Measurements from ENCODE around the gene VCX. TPM values are rescaled to one million over a fixed set of nuclear protein-coding genes. Genes with fewer than 3 reads are reported as not detected.
"Not testable (repeated sequence)": the region's sequence is repeated elsewhere in the genome, so short reads cannot be mapped to it uniquely, and the experiment has no call there.

Gene VCX
- polyA plus RNA-seq (2013, experiment 1 of 2): not detected
- polyA plus RNA-seq (2013, experiment 2 of 2): not detected

DNA sequence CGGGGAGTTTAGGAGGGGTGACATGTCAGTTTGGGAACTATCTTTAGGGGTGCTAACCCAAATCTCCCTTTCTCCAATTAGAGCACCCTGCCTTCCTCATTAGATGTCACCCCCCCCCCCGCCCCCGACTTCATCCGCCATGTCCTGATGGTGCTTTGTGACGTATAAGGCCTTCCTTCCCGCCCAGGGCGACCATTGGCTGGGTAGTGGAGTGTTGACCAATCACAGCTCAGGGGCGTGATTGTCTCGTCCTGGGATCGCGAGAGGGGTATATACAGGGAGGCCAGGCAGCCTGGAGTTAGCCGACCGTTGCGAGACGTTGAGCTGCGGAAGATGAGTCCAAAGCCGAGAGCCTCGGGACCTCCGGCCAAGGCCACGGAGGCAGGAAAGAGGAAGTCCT is at the start of gene VCX:
Gene VCX (plus strand): TSS at position 301 of the 400 bp plus-strand sequence. CDS start 33 bp downstream, at position 334.
- not testable (repeated sequence) for H3K9me3 ChIP-seq (ENCODE audit: control insufficient read depth, low read length); H3K36me3 ChIP-seq (ENCODE audit: control insufficient read depth, insufficient read depth, low read length); H3K4me1 ChIP-seq (ENCODE audit: control insufficient read depth, insufficient read depth, low read length, poor library complexity, severe bottlenecking); H3K27ac ChIP-seq (ENCODE audit: low read depth, low read length, severe bottlenecking); H3K4me3 ChIP-seq (ENCODE audit: extremely low read depth, insufficient read depth, low read length, poor library complexity, severe bottlenecking)
- WGBS, 2 experiments (ENCODE audit: insufficient coverage in 2 of 2): no CpG with 5 or more reads among the region's 20 CpGs

DNA sequence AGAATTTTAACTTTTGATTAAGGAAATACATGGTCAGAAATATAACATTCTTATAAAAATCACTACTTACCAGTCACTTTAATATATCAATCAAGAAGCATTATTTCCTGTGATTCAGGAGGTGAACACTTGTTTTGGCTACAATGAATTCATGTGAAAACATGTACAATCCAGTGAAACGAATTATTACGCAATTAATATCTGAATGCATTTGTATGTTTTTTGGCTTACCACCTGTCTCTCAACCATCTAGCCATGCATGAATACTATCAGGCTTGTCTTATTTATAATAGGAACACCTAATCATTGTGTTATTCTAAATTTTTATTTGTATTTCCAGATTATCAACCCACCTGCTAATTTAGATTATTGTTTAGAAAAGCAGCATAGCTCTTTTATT is 44.6 kb upstream of the VCX start:
- H3K4me1 ChIP-seq (ENCODE audit: control insufficient read depth, insufficient read depth, low read length, poor library complexity, severe bottlenecking): no peaks in the 10 kb centered on the region
- H3K9me3 ChIP-seq (ENCODE audit: control insufficient read depth, low read length): no peaks in the 10 kb centered on the region
- H3K27ac ChIP-seq (ENCODE audit: low read depth, low read length, severe bottlenecking): no peak overlapping the region
- WGBS, 2 experiments (ENCODE audit: insufficient coverage in 2 of 2): no CpG with 5 or more reads among the region's 2 CpGs
- no peaks in the 10 kb centered on the region for H3K36me3 ChIP-seq (ENCODE audit: control insufficient read depth, insufficient read depth, low read length)
- no peak overlapping the region for H3K4me3 ChIP-seq (ENCODE audit: extremely low read depth, insufficient read depth, low read length, poor library complexity, severe bottlenecking)

DNA sequence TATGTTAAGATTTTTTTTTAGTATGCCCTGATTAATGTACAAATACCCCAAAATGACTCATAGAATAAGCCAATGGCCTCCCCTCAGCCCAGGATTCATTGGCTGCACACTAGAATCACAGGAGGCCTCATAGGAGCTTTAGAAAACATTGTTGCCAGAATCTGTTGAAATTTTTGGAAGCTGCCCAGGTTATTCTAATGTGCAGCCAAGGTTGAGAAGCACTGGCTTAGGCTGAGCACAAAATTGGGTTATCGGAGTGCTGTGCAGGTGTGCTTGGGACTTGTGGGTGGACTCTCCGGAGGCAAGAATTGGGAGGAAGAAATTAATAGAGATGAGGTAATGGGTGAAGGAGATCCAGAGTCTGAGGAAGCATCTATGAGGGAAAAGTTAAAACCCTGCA is 41.3 kb upstream of the VCX start:
- no peak overlapping the region for H3K4me3 ChIP-seq (ENCODE audit: extremely low read depth, insufficient read depth, low read length, poor library complexity, severe bottlenecking)
- WGBS, 2 experiments (ENCODE audit: insufficient coverage in 2 of 2): 73 to 100% methylated on average over 1 to 2 of the region's 2 CpGs
- no peaks in the 10 kb centered on the region for H3K36me3 ChIP-seq (ENCODE audit: control insufficient read depth, insufficient read depth, low read length)
- H3K4me1 ChIP-seq (ENCODE audit: control insufficient read depth, insufficient read depth, low read length, poor library complexity, severe bottlenecking): no peaks in the 10 kb centered on the region
- no peaks in the 10 kb centered on the region for H3K9me3 ChIP-seq (ENCODE audit: control insufficient read depth, low read length)
- H3K27ac ChIP-seq (ENCODE audit: low read depth, low read length, severe bottlenecking): no peak overlapping the region

DNA sequence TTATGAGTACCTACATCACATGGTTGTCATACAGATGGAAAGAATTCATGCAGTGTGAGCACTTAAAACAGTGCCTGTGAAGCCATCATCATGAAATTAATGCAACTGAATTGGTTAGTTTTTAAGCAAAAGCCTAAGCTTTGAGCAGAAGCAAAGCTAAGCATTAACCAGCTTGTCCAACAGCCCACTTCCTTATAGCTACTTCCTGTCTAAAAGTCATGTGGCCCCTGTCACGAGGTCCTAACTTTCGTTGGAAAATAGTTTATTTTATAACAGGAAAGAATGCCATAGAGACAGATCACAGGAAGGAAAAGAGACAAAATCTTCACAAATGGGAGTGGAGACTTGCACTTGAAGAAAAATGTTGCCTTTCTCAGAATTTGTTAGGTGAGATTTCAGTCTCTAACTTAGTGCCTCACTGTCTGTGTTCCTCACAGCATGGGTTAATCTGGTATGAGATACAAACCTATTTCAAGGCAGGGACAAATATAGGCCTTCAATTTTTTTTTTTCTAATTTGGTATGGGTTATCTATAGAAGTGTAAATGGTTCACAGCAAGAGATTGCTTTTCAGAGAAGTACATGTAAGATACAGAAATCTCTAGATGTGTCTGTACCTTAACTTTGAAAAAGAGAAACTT is 27.7 kb upstream of the VCX start:
- H3K27ac ChIP-seq (ENCODE audit: low read depth, low read length, severe bottlenecking): no peak overlapping the region
- H3K9me3 ChIP-seq (ENCODE audit: control insufficient read depth, low read length): no peaks in the 10 kb centered on the region
- H3K4me3 ChIP-seq (ENCODE audit: extremely low read depth, insufficient read depth, low read length, poor library complexity, severe bottlenecking): no peak overlapping the region
- WGBS, 2 experiments (ENCODE audit: insufficient coverage in 2 of 2): no CpG with 5 or more reads among the region's 2 CpGs
- no peaks in the 10 kb centered on the region for H3K36me3 ChIP-seq (ENCODE audit: control insufficient read depth, insufficient read depth, low read length)
- H3K4me1 ChIP-seq (ENCODE audit: control insufficient read depth, insufficient read depth, low read length, poor library complexity, severe bottlenecking): no peaks in the 10 kb centered on the region

DNA sequence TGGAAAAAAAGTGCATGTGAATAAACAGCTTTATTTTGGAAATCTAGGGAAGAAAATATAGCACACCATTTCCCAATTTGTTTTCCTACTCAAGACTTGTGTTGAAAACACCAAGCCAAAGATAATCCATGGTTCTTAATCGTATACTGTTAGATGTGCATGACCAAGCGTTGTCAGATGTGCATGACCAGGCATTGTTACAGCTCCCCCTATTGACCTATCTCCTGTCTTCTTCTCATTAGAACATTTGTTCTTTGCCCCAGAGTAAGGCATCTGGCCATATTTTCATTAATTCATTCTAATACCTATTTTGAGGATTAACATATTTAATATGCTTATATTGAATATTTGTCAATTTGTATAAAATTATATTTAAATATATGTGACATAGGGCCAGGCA is 14.4 kb upstream of the VCX start:
- Histone ChIP-seq H3K27ac (ENCODE audit: low read depth, low read length, severe bottlenecking) (no peak overlapping the region), H3K9me3 (ENCODE audit: control insufficient read depth, low read length) (no peaks in the 10 kb centered on the region), H3K4me3 (ENCODE audit: extremely low read depth, insufficient read depth, low read length, poor library complexity, severe bottlenecking) (no peak overlapping the region), H3K36me3 (ENCODE audit: control insufficient read depth, insufficient read depth, low read length) (no peaks in the 10 kb centered on the region), H3K4me1 (ENCODE audit: control insufficient read depth, insufficient read depth, low read length, poor library complexity, severe bottlenecking) (no peaks in the 10 kb centered on the region)
- no CpG with 5 or more reads among the region's 2 CpGs for whole genome bisulfite sequencing, 2 experiments (ENCODE audit: insufficient coverage in 2 of 2)

DNA sequence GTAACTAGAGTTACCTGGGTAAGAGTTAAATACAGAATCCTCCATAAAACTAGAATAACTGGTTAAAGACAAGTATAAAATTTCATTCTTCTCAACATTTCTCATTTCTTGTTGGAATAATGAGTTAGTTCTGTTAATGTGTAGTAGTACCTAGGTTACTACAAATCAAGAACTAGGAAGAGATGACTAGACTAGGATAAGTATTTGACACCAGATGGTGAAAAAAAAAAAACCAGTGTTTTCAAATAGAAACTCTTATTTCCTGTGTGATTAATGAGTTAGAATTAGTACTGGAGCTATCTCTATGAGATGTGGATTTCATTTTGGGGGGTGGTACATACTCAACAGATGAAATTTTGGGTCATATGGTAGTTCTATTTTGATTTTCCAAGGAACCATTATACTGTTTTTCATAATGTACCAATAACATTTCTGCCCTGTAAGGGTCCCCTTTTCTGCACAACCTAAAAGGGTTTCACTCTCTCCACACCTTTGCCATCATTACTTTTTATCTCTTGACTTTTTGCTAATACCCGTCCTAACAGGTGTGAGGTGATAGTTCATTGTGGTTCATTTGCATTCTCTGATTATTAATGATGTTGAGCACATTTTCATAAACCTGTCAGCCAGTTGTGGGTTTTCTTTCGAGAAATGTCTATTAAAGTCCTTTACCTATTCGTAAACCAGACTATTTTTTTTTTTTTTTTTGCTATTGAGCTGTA is 1.7 kb upstream of the VCX start:
- WGBS, 2 experiments (ENCODE audit: insufficient coverage in 2 of 2): no CpG with 5 or more reads among the region's 3 CpGs
- H3K27ac ChIP-seq (ENCODE audit: low read depth, low read length, severe bottlenecking): no peak overlapping the region
- H3K4me1 ChIP-seq (ENCODE audit: control insufficient read depth, insufficient read depth, low read length, poor library complexity, severe bottlenecking): no peaks in the 10 kb centered on the region
- H3K36me3 ChIP-seq (ENCODE audit: control insufficient read depth, insufficient read depth, low read length): no peaks in the 10 kb centered on the region
- no peak overlapping the region for H3K4me3 ChIP-seq (ENCODE audit: extremely low read depth, insufficient read depth, low read length, poor library complexity, severe bottlenecking)
- no peaks in the 10 kb centered on the region for H3K9me3 ChIP-seq (ENCODE audit: control insufficient read depth, low read length)

DNA sequence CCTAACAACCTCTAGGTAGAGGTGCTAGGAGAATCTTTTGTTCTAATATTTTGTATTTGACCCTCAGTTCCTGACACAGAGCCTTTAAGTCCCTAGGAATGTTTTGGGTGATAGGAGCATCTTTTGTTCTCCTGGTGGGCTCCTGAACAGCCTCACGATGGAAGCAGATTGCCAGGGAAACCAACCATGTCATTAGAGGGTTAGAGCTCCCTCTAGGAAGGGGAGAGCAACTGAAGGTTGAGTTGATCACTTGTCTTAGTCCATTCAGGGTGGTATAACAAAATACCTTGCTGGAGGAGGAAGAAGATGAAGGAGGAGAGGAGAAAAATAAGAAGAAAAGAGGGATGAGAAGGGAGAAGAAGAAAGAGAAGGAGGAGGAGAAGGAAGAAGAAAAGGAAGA is 9.2 kb downstream of the VCX start:
- H3K4me1 ChIP-seq (ENCODE audit: control insufficient read depth, insufficient read depth, low read length, poor library complexity, severe bottlenecking): peaks cover 8% of the 10 kb centered on the region
- WGBS, 2 experiments (ENCODE audit: insufficient coverage in 2 of 2): 40% methylated on average over 1 of the region's 1 CpG; no CpG with 5 or more reads in 1 of the 2 experiments
- H3K36me3 ChIP-seq (ENCODE audit: control insufficient read depth, insufficient read depth, low read length): no peaks in the 10 kb centered on the region
- H3K27ac ChIP-seq (ENCODE audit: low read depth, low read length, severe bottlenecking): no peak overlapping the region
- H3K9me3 ChIP-seq (ENCODE audit: control insufficient read depth, low read length): no peaks in the 10 kb centered on the region
- H3K4me3 ChIP-seq (ENCODE audit: extremely low read depth, insufficient read depth, low read length, poor library complexity, severe bottlenecking): no peak overlapping the region

DNA sequence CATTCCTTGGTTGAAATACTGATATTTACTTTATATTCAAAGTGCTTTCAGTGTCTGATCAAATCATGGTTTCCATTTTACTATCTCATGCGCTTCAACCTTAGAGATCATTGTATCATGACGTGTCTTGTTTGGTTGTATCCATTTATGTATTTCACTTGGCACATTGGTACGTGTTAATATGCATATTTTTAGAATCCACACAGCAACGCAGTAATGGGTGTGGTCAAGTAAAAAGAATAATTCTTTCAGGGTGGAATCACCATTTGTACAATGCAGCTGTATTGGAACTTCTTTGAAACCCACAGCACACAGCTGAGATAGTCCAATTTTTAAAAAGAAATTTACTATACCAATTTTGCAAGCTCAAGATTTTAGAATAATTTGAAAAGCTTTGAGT is 29.1 kb downstream of the VCX start:
- H3K9me3 ChIP-seq (ENCODE audit: control insufficient read depth, low read length): no peaks in the 10 kb centered on the region
- WGBS, 2 experiments (ENCODE audit: insufficient coverage in 2 of 2): no CpG with 5 or more reads among the region's 4 CpGs
- no peaks in the 10 kb centered on the region for H3K36me3 ChIP-seq (ENCODE audit: control insufficient read depth, insufficient read depth, low read length)
- H3K4me1 ChIP-seq (ENCODE audit: control insufficient read depth, insufficient read depth, low read length, poor library complexity, severe bottlenecking): no peaks in the 10 kb centered on the region
- H3K4me3 ChIP-seq (ENCODE audit: extremely low read depth, insufficient read depth, low read length, poor library complexity, severe bottlenecking): no peak overlapping the region
- H3K27ac ChIP-seq (ENCODE audit: low read depth, low read length, severe bottlenecking): no peak overlapping the region

DNA sequence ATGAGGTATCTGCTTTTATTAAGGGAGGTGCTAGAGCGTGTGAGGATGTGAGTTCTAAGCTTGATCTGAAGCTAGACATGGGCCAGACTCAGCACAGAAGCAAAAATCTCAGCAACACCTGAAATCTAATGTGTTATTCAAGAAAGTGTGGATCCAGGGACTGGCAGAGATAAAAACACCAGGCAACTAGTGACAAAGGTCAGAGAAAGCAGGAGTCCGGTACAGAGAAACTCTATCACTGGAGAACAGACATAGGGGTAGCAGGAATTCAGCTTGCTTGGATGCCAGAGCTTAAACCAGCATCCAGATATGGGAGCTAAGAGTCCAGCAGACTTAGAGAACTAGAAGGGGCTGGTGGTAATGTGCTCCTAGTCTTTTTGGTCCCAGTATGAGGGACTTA is 34.0 kb downstream of the VCX start:
- 100% methylated on average over 1 of the region's 2 CpGs; no CpG with 5 or more reads in 1 of the 2 experiments for WGBS, 2 experiments (ENCODE audit: insufficient coverage in 2 of 2)
- Histone ChIP-seq H3K9me3 (ENCODE audit: control insufficient read depth, low read length) (no peaks in the 10 kb centered on the region), H3K4me1 (ENCODE audit: control insufficient read depth, insufficient read depth, low read length, poor library complexity, severe bottlenecking) (no peaks in the 10 kb centered on the region), H3K36me3 (ENCODE audit: control insufficient read depth, insufficient read depth, low read length) (no peaks in the 10 kb centered on the region), H3K4me3 (ENCODE audit: extremely low read depth, insufficient read depth, low read length, poor library complexity, severe bottlenecking) (no peak overlapping the region), H3K27ac (ENCODE audit: low read depth, low read length, severe bottlenecking) (no peak overlapping the region)

DNA sequence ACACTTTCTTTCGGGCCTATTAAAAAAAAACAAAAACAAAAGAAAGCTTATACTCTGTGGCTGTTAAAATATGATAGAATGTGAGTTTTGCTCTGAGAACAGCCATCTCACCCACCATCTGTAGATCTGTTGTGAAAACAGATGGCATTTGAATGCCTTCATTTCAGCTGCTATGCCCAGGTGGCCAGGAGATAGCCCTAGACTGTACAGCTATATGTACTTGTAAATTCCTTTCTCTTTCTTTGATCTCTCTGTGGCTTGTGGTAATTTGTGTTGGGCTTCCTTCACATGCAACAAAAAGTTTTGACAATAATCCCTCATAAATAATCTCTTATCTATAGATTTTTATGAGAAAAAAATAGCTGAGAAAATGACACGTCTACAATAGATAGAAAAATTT is 46.2 kb downstream of the VCX start:
- H3K27ac ChIP-seq (ENCODE audit: low read depth, low read length, severe bottlenecking): no peak overlapping the region
- H3K9me3 ChIP-seq (ENCODE audit: control insufficient read depth, low read length): no peaks in the 10 kb centered on the region
- H3K4me1 ChIP-seq (ENCODE audit: control insufficient read depth, insufficient read depth, low read length, poor library complexity, severe bottlenecking): no peaks in the 10 kb centered on the region
- WGBS, 2 experiments (ENCODE audit: insufficient coverage in 2 of 2): no CpG with 5 or more reads among the region's 2 CpGs
- H3K36me3 ChIP-seq (ENCODE audit: control insufficient read depth, insufficient read depth, low read length): no peaks in the 10 kb centered on the region
- H3K4me3 ChIP-seq (ENCODE audit: extremely low read depth, insufficient read depth, low read length, poor library complexity, severe bottlenecking): no peak overlapping the region

DNA sequence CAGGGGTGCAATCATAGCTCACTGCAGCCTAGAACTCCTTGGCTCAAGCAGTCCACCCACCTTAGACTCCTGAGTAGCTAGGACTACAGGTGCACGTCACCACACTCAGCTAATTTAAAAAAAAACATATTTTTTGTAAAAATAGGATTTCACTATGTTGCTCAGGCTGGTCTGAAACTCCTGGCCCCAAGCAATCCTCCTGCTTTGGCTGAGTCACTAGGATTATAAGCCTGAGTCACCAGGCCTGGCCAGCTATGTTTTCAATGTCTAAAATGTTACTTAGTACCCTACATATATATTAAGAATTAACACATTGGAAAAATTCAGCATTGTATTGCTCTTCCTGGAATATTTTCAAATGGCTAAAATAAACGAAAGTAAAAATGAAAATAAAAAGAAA is 46.7 kb downstream of the VCX start:
- WGBS, 2 experiments (ENCODE audit: insufficient coverage in 2 of 2): no CpG with 5 or more reads among the region's 2 CpGs
- Histone ChIP-seq H3K36me3 (ENCODE audit: control insufficient read depth, insufficient read depth, low read length) (no peaks in the 10 kb centered on the region), H3K4me3 (ENCODE audit: extremely low read depth, insufficient read depth, low read length, poor library complexity, severe bottlenecking) (no peak overlapping the region), H3K9me3 (ENCODE audit: control insufficient read depth, low read length) (no peaks in the 10 kb centered on the region), H3K4me1 (ENCODE audit: control insufficient read depth, insufficient read depth, low read length, poor library complexity, severe bottlenecking) (no peaks in the 10 kb centered on the region), H3K27ac (ENCODE audit: low read depth, low read length, severe bottlenecking) (no peak overlapping the region)
